K562 (cell line): ENCODE data around the gene CALU. TPM values are rescaled to one million over a fixed set of nuclear protein-coding genes. Genes with fewer than 3 reads are reported as not detected.
A peak's percentile ranks its signal among the peaks of the same experiment; 100 is the strongest.

ENCODE experiments used
- CEBPB ChIP-seq: fragments of 450-650 bp; IDR thresholded peaks from 2 replicates; pipeline ENCODE4 v1.6.1; 2016; ENCODE audit warnings: missing genetic modification characterization, missing compliant biosample characterization
- COPS2 ChIP-seq: fragments of 450-650 bp; conservative IDR thresholded peaks from 2 replicates; pipeline ENCODE4 v1.6.1; 2016; ENCODE audit warnings: mild to moderate bottlenecking, moderate library complexity
- CREB3L1 ChIP-seq: fragments of 450-650 bp; IDR thresholded peaks from 2 replicates; pipeline ENCODE4 v1.6.1; 2014; ENCODE audit warnings: low read depth, mild to moderate bottlenecking, moderate library complexity, borderline replicate concordance
- E2F8 ChIP-seq: fragments of 450-650 bp; IDR thresholded peaks from 2 replicates; pipeline ENCODE4 v1.7.1; 2018; ENCODE audit warnings: mild to moderate bottlenecking, low read depth; ENCODE audit not compliant: partially characterized antibody
- GTF3C2 ChIP-seq: IDR thresholded peaks from 3 replicates; pipeline ENCODE4 v1.6.1; 2011; ENCODE audit warnings: borderline replicate concordance, mild to moderate bottlenecking, moderate library complexity; ENCODE audit not compliant: insufficient read length; ENCODE audit errors: extremely low read depth
- ID3 ChIP-seq, 2 experiments: fragments of 250-450 bp in 1 of 2; fragments of 450-650 bp in 1 of 2; sonication (Bioruptor Pico) in 1 of 2; IDR thresholded peaks; 2 replicates each; pipeline versions ENCODE4 v1.6.1 to v1.8.0; 2016 to 2021; ENCODE audit warnings: mild to moderate bottlenecking in 2 of 2, moderate library complexity in 2 of 2, missing compliant biosample characterization in 1 of 2, missing genetic modification characterization in 1 of 2
- NCOR1 ChIP-seq: fragments of 450-650 bp; IDR thresholded peaks from 2 replicates; pipeline ENCODE4 v1.6.1; 2016; ENCODE audit warnings: mild to moderate bottlenecking, moderate library complexity
- NR4A1 ChIP-seq, 2 experiments: fragments of 250-450 bp in 1 of 2; fragments of 450-650 bp in 1 of 2; sonication (Bioruptor Pico) in 1 of 2; IDR thresholded peaks; 2 replicates each; pipeline versions ENCODE4 v1.4.0 to v1.6.1; 2016 to 2020; ENCODE audit warnings: mild to moderate bottlenecking in 2 of 2, missing compliant biosample characterization in 1 of 2, missing genetic modification characterization in 1 of 2, moderate library complexity in 1 of 2
- POLR3G ChIP-seq: IDR thresholded peaks from 2 replicates; pipeline ENCODE4 v1.6.1; 2011; ENCODE audit not compliant: insufficient read length, insufficient replicate concordance; ENCODE audit errors: extremely low read depth
- ZKSCAN3 ChIP-seq: fragments of 250-450 bp; sonication (Bioruptor Pico); IDR thresholded peaks from 2 replicates; pipeline ENCODE4 v1.4.0; 2020
- ZNF592 ChIP-seq: fragments of 450-650 bp; IDR thresholded peaks from 2 replicates; pipeline ENCODE4 v1.6.1; 2017; ENCODE audit warnings: antibody characterized with exemption, mild to moderate bottlenecking
- polyA plus RNA-seq, 8 experiments: library from polyadenylated mRNA; depleted of rRNA in 4 of 8; stranded (reverse) in 5 of 8; unstranded in 3 of 8; fragments of >200 nt; fragmentation: Nextera tagmentation in 2 of 8; fragmentation: Illumina TruSeq in 1 of 8; extraction: Ambion mirVana in 2 of 8; extraction: Trizol in 1 of 8; gene quantifications; 2 replicates each; pipeline versions ENCODE4 v1.2.1 to v1.2.3, GENCODE V29; 2011 to 2014; ENCODE audit warnings: inconsistent platforms in 1 of 8, missing spikeins in 1 of 8
- total RNA-seq, 7 experiments: library from RNA; depleted of rRNA in 6 of 7; stranded (reverse); fragments of >200 nt in 6 of 7; fragmentation: Illumina TruSeq in 2 of 7; extraction: Trizol in 2 of 7; gene quantifications; 2 replicates each; pipeline versions ENCODE4 v1.2.1 to v1.2.3, GENCODE V29; 2011 to 2021; ENCODE audit warnings: low replicate concordance in 1 of 7

The CALU gene
- total and polyA plus RNA-seq, 9 of the 15 experiments (the other 6 are each of a cell fraction or from before 2014, with no cell fraction given): 166 to 286 (median 215) TPM

GRCh38 chr7:128739048-128739962 lies at the start of gene CALU (continued):
- TF ChIP-seq NR4A1 (CRISPR knock-in tag; IDR thresholded peaks at IDR 0.05) (peak; percentile 59; the same call in 1 of the 2 replicates), NR4A1 (tag; IDR thresholded peaks at IDR 0.05) (peak; percentile 30; the same call in 1 of the 2 replicates), CEBPB (tag) (0 out of 2 replicates have a peak, but pooled peaks have one; percentile 1), COPS2 (no peak), POLR3G (no peak), ZNF592 (no peak; the same call in 1 of the 2 replicates), E2F8 (peak; percentile 82), NCOR1 (no peak), ID3 (CRISPR knock-in tag; IDR thresholded peaks at IDR 0.05) (no peak), ID3 (tag; IDR thresholded peaks at IDR 0.05) (0 out of 2 replicates have a peak, but pooled peaks have one; percentile 17), GTF3C2 (no peak), ZKSCAN3 (no peak), CREB3L1 (peak; percentile 100)
